HepG2 (cell line): ENCODE data around the gene POLDIP3. TPM values are rescaled to one million over a fixed set of nuclear protein-coding genes. Genes with fewer than 3 reads are reported as not detected.

Experiments
- ATAC-seq: fragments of 200-7000 bp; cut with Tn5 transposase; 3 replicates; pipeline ENCODE4 v1.9.1; 2020; ENCODE audit warnings: mild to moderate bottlenecking, moderate library complexity
- BruUV-seq: library from RNA; stranded (reverse); fragments of 400-500 nt; replicated peaks from 2 replicates; lab custom pipeline; 2021; lab: Mats Ljungman, UMichigan
- CTCF ChIA-PET: fragments of 300-600 bp; formaldehyde crosslinking; extraction: SDS; loops from one replicate; lab custom pipeline; 2021; ENCODE audit warnings: low total read pairs, inconsistent platforms, low intra/inter-chr PET ratio; lab: Yijun Ruan, JAX
- POLR2A ChIA-PET: fragments of 350-600 bp; sonication (Branson Sonifier 250); formaldehyde crosslinking; loops from one replicate; lab custom pipeline; 2020; ENCODE audit warnings: antibody characterized with exemption, inconsistent platforms; lab: Yijun Ruan, JAX
- DNase-seq: peaks from one replicate; pipeline ENCODE4 v3.0.0-alpha.2; 2015; ENCODE audit warnings: low spot score
- FAIRE-seq: peaks from 3 replicates; lab custom pipeline; 2011; peaks lifted over from hg19 to GRCh38; lab: Jason Lieb, UNC
- H2AFZ ChIP-seq: one replicate; pipeline ENCODE4 v1.6.1; 2011; ENCODE audit warnings: low read length, inconsistent platforms
- H3K27ac ChIP-seq: fragments of 300-600 bp; 3 replicates; pipeline ENCODE4 v1.8.0; 2011; ENCODE audit warnings: mixed run types, mild to moderate bottlenecking, mixed read lengths, low read length, inconsistent platforms; ENCODE audit not compliant: insufficient read depth; ENCODE audit errors: extremely low read length
- H3K27me3 ChIP-seq, 2 experiments: fragments of 200-600 bp in 1 of 2; 2 replicates in 1 of 2; 3 replicates in 1 of 2; pipeline versions ENCODE4 v1.6.0 to v1.8.0; 2011; ENCODE audit warnings: low read length in 2 of 2, mild to moderate bottlenecking in 2 of 2, moderate library complexity in 2 of 2, inconsistent platforms in 1 of 2; ENCODE audit not compliant: insufficient read depth in 2 of 2, control insufficient read depth in 1 of 2
- H3K36me3 ChIP-seq, 2 experiments: fragments of 200-600 bp in 1 of 2; replicated peaks in 1 of 2; 2 replicates in 1 of 2; 3 replicates in 1 of 2; pipeline versions ENCODE4 v1.5.1 to v1.8.0; 2011; ENCODE audit warnings: low read length in 2 of 2, inconsistent platforms in 1 of 2; ENCODE audit not compliant: insufficient read depth in 2 of 2, control insufficient read depth in 1 of 2
- H3K4me1 ChIP-seq: 2 replicates; pipeline ENCODE4 v1.5.1; 2012; ENCODE audit warnings: low read length, inconsistent platforms; ENCODE audit not compliant: insufficient read depth
- H3K4me2 ChIP-seq: 2 replicates; pipeline ENCODE4 v1.6.0; 2011; ENCODE audit warnings: low read depth, low read length, inconsistent platforms
- H3K4me3 ChIP-seq, 3 experiments: fragments of 200-600 bp in 1 of 3; sonication (generic), shearing (Covaris generic) in 1 of 3; replicated peaks in 1 of 3; 2 replicates each; pipeline ENCODE4 v1.5.1; 2011 to 2016; ENCODE audit warnings: low read length in 3 of 3, inconsistent platforms in 2 of 3, low read depth in 2 of 3, mild to moderate bottlenecking in 2 of 3, control low read depth in 1 of 3, mixed read lengths in 1 of 3; ENCODE audit not compliant: insufficient read depth in 1 of 3
- H3K79me2 ChIP-seq: one replicate; pipeline ENCODE4 v1.6.1; 2011; ENCODE audit warnings: low read length, inconsistent platforms; ENCODE audit not compliant: insufficient read depth
- H3K9ac ChIP-seq: 2 replicates; pipeline ENCODE4 v1.6.0; 2011; ENCODE audit warnings: mild to moderate bottlenecking, low read depth, low read length, inconsistent platforms; ENCODE audit not compliant: insufficient read depth
- H3K9me3 ChIP-seq: 2 replicates; pipeline ENCODE4 v1.5.1; 2012; ENCODE audit warnings: mild to moderate bottlenecking, low read length
- H4K20me1 ChIP-seq: 2 replicates; pipeline ENCODE4 v1.6.0; 2011; ENCODE audit warnings: inconsistent platforms, mild to moderate bottlenecking, low read length, moderate library complexity; ENCODE audit not compliant: insufficient read depth
- ARHGAP35 ChIP-seq: sonication (generic); formaldehyde crosslinking; IDR thresholded peaks from 2 replicates; pipeline ENCODE4 v1.9.0; 2022; ENCODE audit warnings: mild to moderate bottlenecking, inconsistent platforms, moderate library complexity, missing genetic modification reagents, borderline replicate concordance
- FOSL2 ChIP-seq: sonication (generic); formaldehyde crosslinking; IDR thresholded peaks from 2 replicates; pipeline ENCODE4 v1.4.0; 2020; ENCODE audit warnings: missing genetic modification reagents
- GATAD2A ChIP-seq: IDR thresholded peaks from 2 replicates; pipeline ENCODE4 v1.6.1; 2016
- HCFC1 ChIP-seq: fragments of 150-350 bp; IDR thresholded peaks from 2 replicates; pipeline ENCODE4 v1.6.1; 2014; ENCODE audit warnings: low read depth, low read length
- MEF2D ChIP-seq: sonication (generic); formaldehyde crosslinking; IDR thresholded peaks from 2 replicates; pipeline ENCODE4 v1.5.1; 2020; ENCODE audit warnings: mild to moderate bottlenecking, missing genetic modification reagents
- MLX ChIP-seq: IDR thresholded peaks from 2 replicates; pipeline ENCODE4 v1.6.1; 2016
- RFX3 ChIP-seq: IDR thresholded peaks from 2 replicates; pipeline ENCODE4 v1.6.1; 2016; ENCODE audit warnings: missing biosample characterization, missing genetic modification reagents
- TEAD3 ChIP-seq: optimal IDR thresholded peaks from 2 replicates; pipeline ENCODE3; 2016; ENCODE audit warnings: borderline replicate concordance
- TMF1 ChIP-seq: sonication (generic); formaldehyde crosslinking; IDR thresholded peaks from 2 replicates; pipeline ENCODE4 v1.8.1; 2022; ENCODE audit warnings: low read depth, missing genetic modification reagents
- ZNF232 ChIP-seq: sonication (generic); formaldehyde crosslinking; IDR thresholded peaks from 2 replicates; pipeline ENCODE4 v1.4.0; 2020; ENCODE audit warnings: missing genetic modification reagents, borderline replicate concordance
- WGBS: methylation state at CpG from one replicate; pipeline ENCODE4 v1.1.6; 2017; ENCODE audit warnings: low lambda C conversion rate; 5-methylcytosine and 5-hydroxymethylcytosine counted together
- in situ Hi-C: cut with HindIII; loops from 2 replicates; pipeline ENCODE4 v1.10.0; 2017; ENCODE audit warnings: low pct_unique_long_range_greater_than_20kb; ENCODE audit not compliant: extremely low pct_ligation_motif_present
- intact Hi-C: fragments of 100-400 bp; cut with micrococcal nuclease; formaldehyde crosslinking; loops from one replicate; pipeline ENCODE4 v1.10.0; 2022; ENCODE audit not compliant: unreplicated experiment
- polyA plus RNA-seq, 8 experiments: library from polyadenylated mRNA; depleted of rRNA in 3 of 8; stranded (reverse) in 7 of 8; unstranded in 1 of 8; fragments of >200 nt; fragmentation: Illumina TruSeq in 4 of 8; extraction: Trizol in 4 of 8; gene quantifications; 2 replicates each; pipeline versions ENCODE4 v1.2.1 to v1.2.3, GENCODE V29; 2011 to 2016; ENCODE audit warnings: low read depth in 4 of 8, missing spikeins in 1 of 8, mixed read lengths in 1 of 8; ENCODE audit not compliant: insufficient read depth in 1 of 8
- total RNA-seq, 5 experiments: library from RNA; depleted of rRNA; stranded (reverse); fragments of >200 nt; fragmentation: Illumina TruSeq; extraction: Trizol; gene quantifications; 2 replicates each; pipeline ENCODE4 v1.2.3, GENCODE V29; 2016; ENCODE audit warnings: low read depth in 1 of 5
- TF ChIP-seq, protein P1 (sequence below): IDR thresholded peaks from 2 replicates; pipeline ENCODE4 v1.6.1; 2016; ENCODE audit warnings: low read depth
- TF ChIP-seq, protein P2 (sequence below): sonication (generic); formaldehyde crosslinking; IDR thresholded peaks from 2 replicates; pipeline ENCODE4 v1.4.0; 2020; ENCODE audit warnings: missing genetic modification reagents, borderline replicate concordance
- TF ChIP-seq, protein P3 (sequence below): sonication (generic); formaldehyde crosslinking; IDR thresholded peaks from 2 replicates; pipeline ENCODE4 v1.4.0; 2020; ENCODE audit warnings: missing genetic modification reagents, borderline replicate concordance
- TF ChIP-seq, protein P4 (sequence below): sonication (generic); formaldehyde crosslinking; IDR thresholded peaks from 2 replicates; pipeline ENCODE4 v1.4.0; 2020; ENCODE audit warnings: mild to moderate bottlenecking, low read depth, missing genetic modification reagents

POLDIP3 gene
- total and polyA plus RNA-seq, 2 of the 13 experiments (the other 11 are each of a cell fraction or from before 2014, with no cell fraction given) = 45.8 to 47.4 TPM

- in situ Hi-C loops = no loop called here
- Histone ChIP-seq H3K9me3 (no peaks in the 10 kb centered on the region), H3K36me3 (peaks cover 9 to 10% of the 10 kb centered on the region in 2 experiments; a peak in 3 of 5 replicates), H3K79me2 (peaks cover 54% of the 10 kb centered on the region), H4K20me1 (peaks cover 20% of the 10 kb centered on the region), H2AFZ (no peak overlapping the region), H3K4me3 (peak overlapping the region; percentile 75 to 90 (median 78)), H3K4me1 (peaks cover 62% of the 10 kb centered on the region), H3K27me3 (no peaks in the 10 kb centered on the region; a peak in 1 of 5 replicates), H3K27ac (peak overlapping the region; percentile 93), H3K9ac (peak overlapping the region; percentile 94), H3K4me2 (peak overlapping the region; percentile 89)
- BruUV-seq = TSS peak; percentile 47
- intact Hi-C loops = loop anchor here (5.0 to 10.0 kb wide), 2 partner anchors 62 to 99 kb away; partner anchors contain the start of genes RRP7A and SERHL2
- ChIA-PET CTCF (no interaction called here), POLR2A (interaction anchor here (1.1 to 3.3 kb wide), 9 partner anchors 10 to 381 kb away, joined by 3 to 54 read pairs (median 6); partner anchors contain the start of gene CYB5R3)
- DNase-seq = no peak
- no peak for FAIRE-seq
- ATAC-seq = no peak
- WGBS = 0% methylated on average over 10 of the region's 10 CpGs
- TF ChIP-seq ZNF232 (CRISPR knock-in tag) (no peak), MEF2D (CRISPR knock-in tag) (no peak), MLX (CRISPR knock-in tag) (0 out of 2 replicates have a peak, but pooled peaks have one; percentile 15), GATAD2A (CRISPR knock-in tag) (0 out of 2 replicates have a peak, but pooled peaks have one; percentile 11), FOSL2 (no peak), TMF1 (CRISPR knock-in tag) (no peak), RFX3 (no peak), TEAD3 (no peak), ARHGAP35 (CRISPR knock-in tag) (0 out of 2 replicates have a peak, but pooled peaks have one; percentile 51), HCFC1 (no peak)
- TF ChIP-seq, protein P1, sequence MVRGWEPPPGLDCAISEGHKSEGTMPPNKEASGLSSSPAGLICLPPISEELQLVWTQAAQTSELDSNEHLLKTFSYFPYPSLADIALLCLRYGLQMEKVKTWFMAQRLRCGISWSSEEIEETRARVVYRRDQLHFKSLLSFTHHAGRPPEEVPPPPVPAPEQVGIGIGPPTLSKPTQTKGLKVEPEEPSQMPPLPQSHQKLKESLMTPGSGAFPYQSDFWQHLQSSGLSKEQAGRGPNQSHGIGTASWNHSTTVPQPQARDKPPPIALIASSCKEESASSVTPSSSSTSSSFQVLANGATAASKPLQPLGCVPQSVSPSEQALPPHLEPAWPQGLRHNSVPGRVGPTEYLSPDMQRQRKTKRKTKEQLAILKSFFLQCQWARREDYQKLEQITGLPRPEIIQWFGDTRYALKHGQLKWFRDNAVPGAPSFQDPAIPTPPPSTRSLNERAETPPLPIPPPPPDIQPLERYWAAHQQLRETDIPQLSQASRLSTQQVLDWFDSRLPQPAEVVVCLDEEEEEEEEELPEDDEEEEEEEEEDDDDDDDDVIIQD = no peak
- TF ChIP-seq, protein P2, sequence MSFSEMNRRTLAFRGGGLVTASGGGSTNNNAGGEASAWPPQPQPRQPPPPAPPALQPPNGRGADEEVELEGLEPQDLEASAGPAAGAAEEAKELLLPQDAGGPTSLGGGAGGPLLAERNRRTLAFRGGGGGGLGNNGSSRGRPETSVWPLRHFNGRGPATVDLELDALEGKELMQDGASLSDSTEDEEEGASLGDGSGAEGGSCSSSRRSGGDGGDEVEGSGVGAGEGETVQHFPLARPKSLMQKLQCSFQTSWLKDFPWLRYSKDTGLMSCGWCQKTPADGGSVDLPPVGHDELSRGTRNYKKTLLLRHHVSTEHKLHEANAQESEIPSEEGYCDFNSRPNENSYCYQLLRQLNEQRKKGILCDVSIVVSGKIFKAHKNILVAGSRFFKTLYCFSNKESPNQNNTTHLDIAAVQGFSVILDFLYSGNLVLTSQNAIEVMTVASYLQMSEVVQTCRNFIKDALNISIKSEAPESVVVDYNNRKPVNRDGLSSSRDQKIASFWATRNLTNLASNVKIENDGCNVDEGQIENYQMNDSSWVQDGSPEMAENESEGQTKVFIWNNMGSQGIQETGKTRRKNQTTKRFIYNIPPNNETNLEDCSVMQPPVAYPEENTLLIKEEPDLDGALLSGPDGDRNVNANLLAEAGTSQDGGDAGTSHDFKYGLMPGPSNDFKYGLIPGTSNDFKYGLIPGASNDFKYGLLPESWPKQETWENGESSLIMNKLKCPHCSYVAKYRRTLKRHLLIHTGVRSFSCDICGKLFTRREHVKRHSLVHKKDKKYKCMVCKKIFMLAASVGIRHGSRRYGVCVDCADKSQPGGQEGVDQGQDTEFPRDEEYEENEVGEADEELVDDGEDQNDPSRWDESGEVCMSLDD (CRISPR knock-in tag) = no peak
- TF ChIP-seq, protein P3, sequence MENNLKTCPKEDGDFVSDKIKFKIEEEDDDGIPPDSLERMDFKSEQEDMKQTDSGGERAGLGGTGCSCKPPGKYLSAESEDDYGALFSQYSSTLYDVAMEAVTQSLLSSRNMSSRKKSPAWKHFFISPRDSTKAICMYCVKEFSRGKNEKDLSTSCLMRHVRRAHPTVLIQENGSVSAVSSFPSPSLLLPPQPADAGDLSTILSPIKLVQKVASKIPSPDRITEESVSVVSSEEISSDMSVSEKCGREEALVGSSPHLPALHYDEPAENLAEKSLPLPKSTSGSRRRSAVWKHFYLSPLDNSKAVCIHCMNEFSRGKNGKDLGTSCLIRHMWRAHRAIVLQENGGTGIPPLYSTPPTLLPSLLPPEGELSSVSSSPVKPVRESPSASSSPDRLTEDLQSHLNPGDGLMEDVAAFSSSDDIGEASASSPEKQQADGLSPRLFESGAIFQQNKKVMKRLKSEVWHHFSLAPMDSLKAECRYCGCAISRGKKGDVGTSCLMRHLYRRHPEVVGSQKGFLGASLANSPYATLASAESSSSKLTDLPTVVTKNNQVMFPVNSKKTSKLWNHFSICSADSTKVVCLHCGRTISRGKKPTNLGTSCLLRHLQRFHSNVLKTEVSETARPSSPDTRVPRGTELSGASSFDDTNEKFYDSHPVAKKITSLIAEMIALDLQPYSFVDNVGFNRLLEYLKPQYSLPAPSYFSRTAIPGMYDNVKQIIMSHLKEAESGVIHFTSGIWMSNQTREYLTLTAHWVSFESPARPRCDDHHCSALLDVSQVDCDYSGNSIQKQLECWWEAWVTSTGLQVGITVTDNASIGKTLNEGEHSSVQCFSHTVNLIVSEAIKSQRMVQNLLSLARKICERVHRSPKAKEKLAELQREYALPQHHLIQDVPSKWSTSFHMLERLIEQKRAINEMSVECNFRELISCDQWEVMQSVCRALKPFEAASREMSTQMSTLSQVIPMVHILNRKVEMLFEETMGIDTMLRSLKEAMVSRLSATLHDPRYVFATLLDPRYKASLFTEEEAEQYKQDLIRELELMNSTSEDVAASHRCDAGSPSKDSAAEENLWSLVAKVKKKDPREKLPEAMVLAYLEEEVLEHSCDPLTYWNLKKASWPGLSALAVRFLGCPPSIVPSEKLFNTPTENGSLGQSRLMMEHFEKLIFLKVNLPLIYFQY (CRISPR knock-in tag) = 0 out of 2 replicates have a peak, but pooled peaks have one; percentile 4
- TF ChIP-seq, protein P4, sequence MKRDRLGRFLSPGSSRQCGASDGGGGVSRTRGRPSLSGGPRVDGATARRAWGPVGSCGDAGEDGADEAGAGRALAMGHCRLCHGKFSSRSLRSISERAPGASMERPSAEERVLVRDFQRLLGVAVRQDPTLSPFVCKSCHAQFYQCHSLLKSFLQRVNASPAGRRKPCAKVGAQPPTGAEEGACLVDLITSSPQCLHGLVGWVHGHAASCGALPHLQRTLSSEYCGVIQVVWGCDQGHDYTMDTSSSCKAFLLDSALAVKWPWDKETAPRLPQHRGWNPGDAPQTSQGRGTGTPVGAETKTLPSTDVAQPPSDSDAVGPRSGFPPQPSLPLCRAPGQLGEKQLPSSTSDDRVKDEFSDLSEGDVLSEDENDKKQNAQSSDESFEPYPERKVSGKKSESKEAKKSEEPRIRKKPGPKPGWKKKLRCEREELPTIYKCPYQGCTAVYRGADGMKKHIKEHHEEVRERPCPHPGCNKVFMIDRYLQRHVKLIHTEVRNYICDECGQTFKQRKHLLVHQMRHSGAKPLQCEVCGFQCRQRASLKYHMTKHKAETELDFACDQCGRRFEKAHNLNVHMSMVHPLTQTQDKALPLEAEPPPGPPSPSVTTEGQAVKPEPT (CRISPR knock-in tag) = no peak
These were observed 796 bp downstream of the POLDIP3 start for GRCh38 chr22:42613872-42614301.
